LoVo (cell line): ENCODE results near the gene MTCH1.

Experiments
- DNase-seq: peaks from one replicate; pipeline ENCODE4 v3.0.0-alpha.2; 2016; ENCODE audit warnings: low spot score

Gene MTCH1

DNA sequence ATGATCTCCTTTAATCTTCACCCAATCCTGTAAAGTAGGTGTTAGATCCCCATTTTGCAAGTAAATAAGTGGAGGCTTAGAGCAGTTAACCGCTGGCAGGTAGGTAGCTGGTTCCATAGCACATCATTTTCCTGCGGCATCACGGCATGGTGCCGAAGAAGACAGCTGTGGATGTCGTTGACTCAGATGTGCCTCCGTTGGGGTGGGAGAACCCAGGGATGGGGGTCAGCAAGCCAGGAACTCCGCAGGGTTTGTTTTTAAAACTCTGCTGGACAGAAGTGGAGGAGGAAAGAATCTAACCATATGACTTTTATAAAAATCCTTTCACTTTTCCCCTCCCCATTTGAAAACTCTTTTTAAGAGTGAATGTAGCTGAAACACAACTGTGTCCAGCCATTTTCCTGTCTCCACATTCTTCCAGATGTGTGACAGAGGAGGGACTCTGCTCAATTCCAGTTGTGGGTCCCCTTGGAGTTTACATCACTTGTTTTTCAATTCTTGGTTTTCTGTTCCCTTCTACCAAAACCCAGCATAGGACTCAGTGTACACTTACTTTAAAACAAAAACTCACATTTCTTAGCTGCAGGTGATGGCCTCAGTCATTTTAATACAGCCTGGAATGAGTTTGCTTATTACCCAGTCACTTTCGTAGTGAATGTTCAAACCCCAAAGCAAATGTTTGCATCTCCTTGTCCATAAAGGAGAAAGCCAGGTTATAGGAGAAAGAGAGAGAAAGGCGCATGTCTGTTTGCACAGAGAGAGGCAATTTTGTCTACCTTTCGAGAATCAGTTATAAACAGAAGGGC, 59.1 kb downstream of the MTCH1 start:
- DNase-seq, result no peak

GRCh38 chr6:36925809-36926208, 60.2 kb downstream of the MTCH1 start:
- DNase-seq, result no peak

GRCh38 chr6:36924778-36925374, 61.1 kb downstream of the MTCH1 start:
- no peak for DNase-seq

- DNase-seq, result no peak
Measured at GRCh38 chr6:36924131-36924530, 61.9 kb downstream of the MTCH1 start.

DNA sequence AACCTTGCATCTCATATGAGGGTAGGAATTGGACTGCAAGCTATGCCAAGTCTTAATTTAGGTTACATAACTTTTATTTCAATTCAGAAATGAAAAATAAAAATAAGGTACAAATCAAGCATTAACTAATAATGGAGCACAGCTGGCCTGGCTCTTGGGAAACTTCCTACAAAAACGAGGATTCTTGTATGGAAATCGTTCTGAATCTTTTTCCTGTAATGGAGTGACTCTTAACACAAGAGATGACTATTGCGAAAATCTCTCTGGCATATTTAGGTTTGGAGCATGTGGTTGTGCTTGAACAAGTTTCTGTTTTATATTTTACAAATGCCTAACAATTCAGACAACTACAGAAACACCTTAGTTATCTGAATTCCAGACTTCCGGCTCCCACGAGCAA, 65.5 kb downstream of the MTCH1 start:
- no peak for DNase-seq

DNA sequence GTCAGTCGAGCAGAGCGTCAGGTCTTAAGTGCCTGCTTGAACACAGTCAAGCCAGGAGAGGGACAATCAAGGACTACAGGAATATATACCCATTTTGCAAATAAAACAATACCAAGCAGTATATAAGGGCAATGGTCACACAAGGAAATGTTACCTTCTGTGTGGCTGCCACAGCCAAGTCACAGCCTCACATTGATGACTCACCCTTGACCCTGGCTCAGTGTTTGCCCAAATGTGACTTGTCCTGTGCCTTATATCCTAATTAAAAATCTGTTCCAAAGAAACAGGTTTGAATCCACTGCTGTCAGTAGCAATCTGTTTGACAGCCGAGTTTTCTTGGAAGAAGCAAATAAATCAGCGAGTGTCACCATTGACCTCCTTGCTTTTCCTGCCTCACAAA, 65.9 kb downstream of the MTCH1 start:
- no peak for DNase-seq
